Transverse colon (tissue), 4 donors: Measurements from ENCODE around the gene ENTPD3. TPM values are rescaled to one million over a fixed set of nuclear protein-coding genes. Genes with fewer than 3 reads are reported as not detected.

Experiments used
- DNase-seq: peaks from one replicate; pipeline ENCODE4 v3.0.0-alpha.2; 2019
- H3K27ac ChIP-seq, 4 donors: fragments of 200-600 bp; sonication (generic); 2 replicates each; pipeline ENCODE4 v1.5.1; 2016 to 2018; ENCODE audit warnings: inconsistent platforms in 4 of 4
- H3K27me3 ChIP-seq: fragments of 200-600 bp; sonication (generic); 2 replicates; pipeline ENCODE4 v1.5.1; 2017; ENCODE audit warnings: inconsistent platforms
- H3K36me3 ChIP-seq, 4 donors: fragments of 200-600 bp; sonication (generic); 2 replicates each; pipeline ENCODE4 v1.5.1; 2017 to 2019; ENCODE audit warnings: inconsistent platforms in 4 of 4
- H3K4me1 ChIP-seq, 4 donors: fragments of 200-600 bp; sonication (generic); 2 replicates each; pipeline ENCODE4 v1.5.1; 2017 to 2020; ENCODE audit warnings: inconsistent platforms in 4 of 4
- H3K4me3 ChIP-seq, 4 donors: fragments of 200-600 bp; sonication (generic); 1 replicate in 1 of 4; 2 replicates in 3 of 4; pipeline versions ENCODE4 v1.5.1 to v1.6.1; 2017 to 2019; ENCODE audit warnings: inconsistent platforms in 4 of 4
- H3K9me3 ChIP-seq, 2 donors: fragments of 200-600 bp; sonication (generic); 2 replicates each; pipeline ENCODE4 v1.5.1; 2017 to 2019; ENCODE audit warnings: inconsistent platforms in 2 of 2
- CTCF ChIP-seq, 5 experiments: fragments of 200-600 bp in 3 of 5; fragments of 450-650 bp in 2 of 5; sonication (generic) in 3 of 5; IDR thresholded peaks; 1 replicate in 2 of 5; 2 replicates in 3 of 5; pipeline ENCODE4 v1.5.1; 2016 to 2017; ENCODE audit warnings: antibody characterized with exemption in 5 of 5, inconsistent platforms in 3 of 5, mild to moderate bottlenecking in 2 of 5, moderate library complexity in 1 of 5
- EP300 ChIP-seq: sonication (generic); formaldehyde crosslinking; IDR thresholded peaks from one replicate; pipeline ENCODE4 v1.6.1; 2017; ENCODE audit warnings: antibody characterized with exemption, low read depth
- POLR2A ChIP-seq: fragments of 450-650 bp; IDR thresholded peaks from one replicate; pipeline ENCODE4 v1.6.1; 2016; ENCODE audit warnings: antibody characterized with exemption, mild to moderate bottlenecking, moderate library complexity
- POLR2AphosphoS5 ChIP-seq, 3 donors: sonication (generic); formaldehyde crosslinking; IDR thresholded peaks; one replicate each; pipeline ENCODE4 v1.6.1; 2016; ENCODE audit warnings: antibody characterized with exemption in 3 of 3
- WGBS, 2 donors: methylation state at CpG; one replicate each; pipeline ENCODE4 v1.1.5; 2018; ENCODE audit warnings: low coverage in 1 of 2; 5-methylcytosine and 5-hydroxymethylcytosine counted together
- in situ Hi-C, 4 donors: fragments of 200-750 bp; cut with MboI; loops; one replicate each; pipeline versions ENCODE4 v1.15.0 to v1.15.1; 2017; ENCODE audit warnings: low sequenced_read_pairs in 3 of 4, low pct_ligation_motif_present in 1 of 4, low pct_unique_long_range_greater_than_20kb in 1 of 4
- intact Hi-C: fragments of 100-400 bp; cut with DNase I; formaldehyde crosslinking; loops from one replicate; pipeline ENCODE4 v1.15.1; 2023; ENCODE audit warnings: low total_unique reads
- total RNA-seq, 4 donors: library from RNA; depleted of rRNA; stranded (reverse); fragments of >200 nt; gene quantifications; one replicate each; pipeline ENCODE4 v1.1.0, GENCODE V29; 2016

Gene ENTPD3
- total RNA-seq, 4 donors from 2014 or later: 0.37 to 7.2 (median 2.0) TPM

GRCh38 chr3:40366203-40367162 lies 20.5 kb upstream of the ENTPD3 start:
- no peaks in the 10 kb centered on the region for H3K36me3 ChIP-seq
- in situ Hi-C loops: no loop called here
- H3K4me3 ChIP-seq: no peak overlapping the region
- peaks cover 3% of the 10 kb centered on the region for H3K27me3 ChIP-seq
- WGBS, 2 donors: 57 to 83% methylated on average over 1 to 2 of the region's 2 CpGs
- no peak overlapping the region for H3K27ac ChIP-seq
- no peak for TF ChIP-seq POLR2A
- TF ChIP-seq EP300: no peak
- no peak for TF ChIP-seq POLR2AphosphoS5 (IDR thresholded peaks at IDR 0.05)
- no peak for TF ChIP-seq CTCF (IDR thresholded peaks at IDR 0.05)
- intact Hi-C loops: no loop called here
- H3K9me3 ChIP-seq: no peaks in the 10 kb centered on the region
- DNase-seq: no peak
- no peaks in the 10 kb centered on the region for H3K4me1 ChIP-seq

- Histone ChIP-seq H3K4me1 (no peaks in the 10 kb centered on the region), H3K9me3 (no peaks in the 10 kb centered on the region), H3K4me3 (no peak overlapping the region), H3K36me3 (no peaks in the 10 kb centered on the region), H3K27ac (no peak overlapping the region), H3K27me3 (peaks cover 3% of the 10 kb centered on the region)
- intact Hi-C loops: no loop called here
- no peak for DNase-seq
- 96 to 100% methylated on average over 1 of the region's 1 CpG for WGBS, 2 donors
- in situ Hi-C loops: no loop called here
- no peak for TF ChIP-seq CTCF (IDR thresholded peaks at IDR 0.05)
- no peak for TF ChIP-seq POLR2AphosphoS5 (IDR thresholded peaks at IDR 0.05)
- TF ChIP-seq EP300: no peak
- no peak for TF ChIP-seq POLR2A
These were observed 17.3 kb upstream of the ENTPD3 start for GRCh38 chr3:40369716-40370115.

- in situ Hi-C loops: no loop called here
These were observed 9.2 kb upstream of the ENTPD3 start for GRCh38 chr3:40377822-40378221.

More at GRCh38 chr3:40377822-40378221, 9.2 kb upstream of the ENTPD3 start:
- H3K27ac ChIP-seq: no peak overlapping the region
- H3K4me3 ChIP-seq: no peak overlapping the region
- WGBS, 2 donors: 71 to 85% methylated on average over 1 of the region's 1 CpG
- no peaks in the 10 kb centered on the region for H3K9me3 ChIP-seq
- H3K4me1 ChIP-seq: no peaks in the 10 kb centered on the region
- DNase-seq: no peak
- H3K36me3 ChIP-seq: no peaks in the 10 kb centered on the region
- no peak for TF ChIP-seq POLR2AphosphoS5 (IDR thresholded peaks at IDR 0.05)
- TF ChIP-seq CTCF (IDR thresholded peaks at IDR 0.05): no peak
- no peak for TF ChIP-seq EP300
- TF ChIP-seq POLR2A: no peak
- H3K27me3 ChIP-seq: no peaks in the 10 kb centered on the region
- intact Hi-C loops: no loop called here
